HEK293 (cell line): ENCODE measurements around the gene RPE65.

ENCODE experiments used
- CTCF ChIA-PET: fragments of 350-600 bp; formaldehyde crosslinking; extraction: SDS; loops from one replicate; lab custom pipeline; 2021; ENCODE audit warnings: antibody characterized with exemption; lab: Yijun Ruan, JAX
- POLR2A ChIA-PET: fragments of 300-600 bp; formaldehyde crosslinking; extraction: SDS; loops from one replicate; lab custom pipeline; 2020; ENCODE audit warnings: antibody characterized with exemption, inconsistent platforms; lab: Yijun Ruan, JAX
- H3K27ac ChIP-seq: fragments of 200-500 bp; sonication (Bioruptor generic); 2 replicates; pipeline ENCODE4 v1.5.1; 2014; ENCODE audit warnings: low read depth, low read length, control low read depth, inconsistent platforms; ENCODE audit errors: extremely low read depth
- H3K36me3 ChIP-seq, 2 experiments: fragments of 200-500 bp in 1 of 2; sonication (Bioruptor generic) in 1 of 2; 1 replicate in 1 of 2; 2 replicates in 1 of 2; pipeline ENCODE4 v1.5.1; 2014 to 2017; ENCODE audit warnings: inconsistent platforms in 2 of 2, low read length in 2 of 2; ENCODE audit not compliant: control insufficient read depth in 2 of 2, insufficient read depth in 1 of 2
- H3K4me1 ChIP-seq: fragments of 200-500 bp; sonication (Bioruptor generic); 2 replicates; pipeline ENCODE4 v1.5.1; 2014; ENCODE audit warnings: mild to moderate bottlenecking, low read length, inconsistent platforms; ENCODE audit not compliant: control insufficient read depth, insufficient read depth
- H3K4me3 ChIP-seq: 2 replicates; pipeline ENCODE4 v1.5.1; 2011; ENCODE audit warnings: low read depth, mild to moderate bottlenecking, control low read depth, low read length, moderate library complexity
- H3K9me3 ChIP-seq: fragments of 200-500 bp; sonication (Bioruptor generic); 2 replicates; pipeline ENCODE4 v1.5.1; 2014; ENCODE audit warnings: low read depth, low read length, inconsistent platforms; ENCODE audit not compliant: control insufficient read depth, insufficient read depth
- GLIS2 ChIP-seq: fragments of 450-650 bp; formaldehyde crosslinking; IDR thresholded peaks from 2 replicates; pipeline ENCODE4 v1.5.1; 2016; ENCODE audit warnings: missing biosample characterization, missing genetic modification characterization
- HOXA7 ChIP-seq: sonication (generic); formaldehyde crosslinking; IDR thresholded peaks from 2 replicates; pipeline ENCODE4 v1.8.1; 2022; ENCODE audit warnings: missing genetic modification reagents, borderline replicate concordance
- HOXD13 ChIP-seq: sonication (generic); formaldehyde crosslinking; IDR thresholded peaks from 2 replicates; pipeline ENCODE4 v1.8.0; 2022; ENCODE audit warnings: missing genetic modification reagents, borderline replicate concordance
- KLF8 ChIP-seq: fragments of 450-650 bp; formaldehyde crosslinking; IDR thresholded peaks from 2 replicates; pipeline ENCODE4 v1.5.1; 2016; ENCODE audit warnings: missing biosample characterization, missing genetic modification characterization
- MZF1 ChIP-seq: fragments of 450-650 bp; formaldehyde crosslinking; IDR thresholded peaks from 2 replicates; pipeline ENCODE4 v1.5.1; 2017; ENCODE audit warnings: missing biosample characterization, missing genetic modification characterization, borderline replicate concordance
- PRDM1 ChIP-seq: fragments of 450-650 bp; formaldehyde crosslinking; IDR thresholded peaks from 2 replicates; pipeline ENCODE4; 2016; ENCODE audit warnings: missing biosample characterization, missing genetic modification characterization
- SP3 ChIP-seq: fragments of 450-650 bp; formaldehyde crosslinking; IDR thresholded peaks from 2 replicates; pipeline ENCODE4 v1.5.1; 2016; ENCODE audit warnings: missing biosample characterization, missing genetic modification characterization
- TCF7L2 ChIP-seq: IDR thresholded peaks from 2 replicates; pipeline ENCODE4 v1.6.1; 2011; ENCODE audit warnings: low read depth, mild to moderate bottlenecking, inconsistent platforms, low read length, moderate library complexity, borderline replicate concordance
- ZBTB17 ChIP-seq: fragments of 450-650 bp; formaldehyde crosslinking; IDR thresholded peaks from 2 replicates; pipeline ENCODE4 v1.5.1; 2016; ENCODE audit warnings: missing biosample characterization, missing genetic modification characterization
- ZBTB49 ChIP-seq: fragments of 450-650 bp; formaldehyde crosslinking; IDR thresholded peaks from 2 replicates; pipeline ENCODE4 v1.5.1; 2016; ENCODE audit warnings: missing biosample characterization, missing genetic modification characterization, low read depth
- ZFP37 ChIP-seq: fragments of 450-650 bp; formaldehyde crosslinking; IDR thresholded peaks from 2 replicates; pipeline ENCODE4 v1.5.1; 2016; ENCODE audit warnings: missing biosample characterization, missing genetic modification characterization
- ZNF10 ChIP-seq: fragments of 450-650 bp; formaldehyde crosslinking; IDR thresholded peaks from 2 replicates; pipeline ENCODE4 v1.5.1; 2017; ENCODE audit warnings: missing biosample characterization, missing genetic modification characterization
- ZNF140 ChIP-seq: fragments of 450-650 bp; formaldehyde crosslinking; IDR thresholded peaks from 2 replicates; pipeline ENCODE4 v1.5.1; 2016; ENCODE audit warnings: missing biosample characterization, missing genetic modification characterization
- ZNF19 ChIP-seq: fragments of 450-650 bp; formaldehyde crosslinking; IDR thresholded peaks from 2 replicates; pipeline ENCODE4; 2016; ENCODE audit warnings: missing biosample characterization, missing genetic modification characterization, low read depth
- ZNF211 ChIP-seq: fragments of 450-650 bp; formaldehyde crosslinking; IDR thresholded peaks from 2 replicates; pipeline ENCODE4 v1.5.1; 2016; ENCODE audit warnings: low read depth, missing biosample characterization, missing genetic modification characterization
- ZNF221 ChIP-seq: fragments of 450-650 bp; formaldehyde crosslinking; IDR thresholded peaks from 2 replicates; pipeline ENCODE4 v1.5.1; 2017; ENCODE audit warnings: missing biosample characterization, missing genetic modification characterization, borderline replicate concordance
- ZNF266 ChIP-seq: fragments of 450-650 bp; formaldehyde crosslinking; IDR thresholded peaks from 2 replicates; pipeline ENCODE4 v1.5.1; 2016; ENCODE audit warnings: missing biosample characterization, missing genetic modification characterization, low read depth
- ZNF311 ChIP-seq: fragments of 450-650 bp; formaldehyde crosslinking; IDR thresholded peaks from 2 replicates; pipeline ENCODE4 v1.5.1; 2017; ENCODE audit warnings: missing biosample characterization, missing genetic modification characterization, borderline replicate concordance
- ZNF362 ChIP-seq: fragments of 450-650 bp; formaldehyde crosslinking; IDR thresholded peaks from 2 replicates; pipeline ENCODE4 v1.5.1; 2016; ENCODE audit warnings: missing biosample characterization, missing genetic modification characterization
- ZNF514 ChIP-seq: fragments of 450-650 bp; formaldehyde crosslinking; IDR thresholded peaks from 2 replicates; pipeline ENCODE4 v1.5.1; 2016; ENCODE audit warnings: missing biosample characterization, missing genetic modification characterization
- ZNF585B ChIP-seq: fragments of 450-650 bp; formaldehyde crosslinking; IDR thresholded peaks from 2 replicates; pipeline ENCODE4 v1.5.1; 2016; ENCODE audit warnings: missing biosample characterization, missing genetic modification characterization
- ZNF596 ChIP-seq: fragments of 450-650 bp; IDR thresholded peaks from 2 replicates; pipeline ENCODE4 v1.5.0; 2018; ENCODE audit warnings: missing biosample characterization, mild to moderate bottlenecking, missing genetic modification characterization, moderate library complexity
- ZNF623 ChIP-seq: fragments of 450-650 bp; formaldehyde crosslinking; IDR thresholded peaks from 2 replicates; pipeline ENCODE4 v1.5.1; 2016; ENCODE audit warnings: missing biosample characterization, missing genetic modification characterization
- ZNF677 ChIP-seq: fragments of 450-650 bp; IDR thresholded peaks from 2 replicates; pipeline ENCODE4 v1.5.0; 2018; ENCODE audit warnings: missing biosample characterization, mild to moderate bottlenecking, missing genetic modification characterization, moderate library complexity

RPE65 gene

GRCh38 chr1:68464891-68465290, 15.1 kb upstream of the RPE65 start:
- no peak for TF ChIP-seq TCF7L2
- no peak for TF ChIP-seq ZFP37 (tag by site-specific recombination)
- no peak for TF ChIP-seq ZNF221 (tag by site-specific recombination)
- no peak for TF ChIP-seq ZNF311 (tag by site-specific recombination)
- TF ChIP-seq ZNF623 (tag by site-specific recombination), result no peak
- no peak for TF ChIP-seq ZNF10 (tag by site-specific recombination)
- TF ChIP-seq ZNF140 (tag by site-specific recombination), result no peak
- TF ChIP-seq ZNF19 (tag by site-specific recombination), result no peak
- no peak for TF ChIP-seq ZNF585B (tag by site-specific recombination)
- TF ChIP-seq SP3 (tag by site-specific recombination), result no peak
- TF ChIP-seq ZNF266 (tag by site-specific recombination), result no peak
- TF ChIP-seq MZF1 (tag by site-specific recombination), result no peak
- no peak for TF ChIP-seq PRDM1 (tag by site-specific recombination)
- TF ChIP-seq, all 188 proteins: peak for 0
- ChIA-PET POLR2A (no interaction called here), CTCF (interaction anchor here (1.0 kb wide), 1 partner anchor 19 kb away, joined by 3 read pairs; no protein-coding TSS in a partner anchor)
- Histone ChIP-seq H3K36me3 (no peaks in the 10 kb centered on the region), H3K9me3 (no peaks in the 10 kb centered on the region), H3K4me3 (no peak overlapping the region), H3K27ac (no peak overlapping the region), H3K4me1 (no peaks in the 10 kb centered on the region)

DNA sequence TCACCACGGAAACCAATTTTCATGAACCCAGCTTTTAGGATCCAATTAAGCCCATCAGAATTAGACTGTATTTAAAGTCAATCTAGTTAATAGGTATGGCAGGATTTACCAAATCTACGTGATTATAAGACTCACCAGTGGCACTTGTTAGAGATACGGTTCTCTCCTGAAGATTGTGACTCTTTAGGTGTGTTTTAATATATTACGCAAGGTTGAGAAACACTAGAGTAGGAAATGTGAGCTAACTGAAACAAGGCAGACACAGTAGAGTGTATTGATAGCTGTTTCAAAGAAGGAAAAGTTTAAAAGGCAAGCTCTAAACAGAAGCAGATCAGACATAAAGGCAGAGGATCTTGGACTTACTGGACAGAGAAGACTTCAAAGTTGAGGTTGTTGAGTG, 11.2 kb upstream of the RPE65 start:
- Histone ChIP-seq H3K27ac (no peak overlapping the region), H3K36me3 (no peaks in the 10 kb centered on the region), H3K4me3 (no peak overlapping the region), H3K9me3 (no peaks in the 10 kb centered on the region), H3K4me1 (no peaks in the 10 kb centered on the region)
- TF ChIP-seq HOXA7 (CRISPR knock-in tag) (no peak), ZBTB49 (tag by site-specific recombination) (no peak), ZNF211 (tag by site-specific recombination) (no peak)
- POLR2A ChIA-PET, result no interaction called here
- CTCF ChIA-PET, result interaction anchor here (0.9 to 2.9 kb wide), 3 partner anchors 9 to 341 kb away, joined by 3 to 11 read pairs (median 5); no protein-coding TSS in a partner anchor

DNA sequence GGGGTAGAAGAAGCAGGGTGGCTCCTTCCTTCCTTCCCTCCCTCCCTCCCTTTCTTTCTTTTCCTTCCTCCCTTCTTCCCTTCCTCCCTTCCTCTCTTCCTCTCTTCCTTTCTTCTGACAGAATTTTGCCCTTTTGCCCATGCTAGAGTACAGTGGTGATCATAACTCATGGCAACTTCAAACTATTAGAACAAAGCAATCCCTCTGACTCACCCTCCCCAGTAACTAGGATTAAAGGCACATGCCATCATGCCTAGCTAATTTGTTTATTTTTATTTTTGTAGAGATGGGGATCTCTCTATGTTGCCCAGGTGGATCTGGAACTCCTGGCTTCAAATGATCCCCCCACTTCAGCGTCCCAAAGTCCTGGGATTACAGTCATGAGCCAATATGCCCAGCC, 10.0 kb upstream of the RPE65 start:
- H3K36me3 ChIP-seq, result no peaks in the 10 kb centered on the region
- H3K9me3 ChIP-seq, result no peaks in the 10 kb centered on the region
- TF ChIP-seq ZBTB17 (tag by site-specific recombination), result no peak
- TF ChIP-seq GLIS2, result no peak
- no peak for TF ChIP-seq ZNF677 (tag by site-specific recombination)
- TF ChIP-seq ZNF514 (tag by site-specific recombination), result no peak
- TF ChIP-seq ZNF362 (tag by site-specific recombination), result no peak
- no peak for TF ChIP-seq HOXD13 (CRISPR knock-in tag)
- TF ChIP-seq KLF8 (tag by site-specific recombination), result no peak
- TF ChIP-seq ZNF596, result no peak
- ChIA-PET CTCF (interaction anchor here (0.9 to 2.9 kb wide), 2 partner anchors 15 to 17 kb away, joined by 3 to 11 read pairs; no protein-coding TSS in a partner anchor), POLR2A (no interaction called here)
- no peak overlapping the region for H3K27ac ChIP-seq
- H3K4me1 ChIP-seq, result no peaks in the 10 kb centered on the region
- H3K4me3 ChIP-seq, result no peak overlapping the region
